Endodermal cell (in vitro differentiated cells): Measurements from ENCODE around the gene EP400. TPM values are rescaled to one million over a fixed set of nuclear protein-coding genes. Genes with fewer than 3 reads are reported as not detected.

ENCODE experiments used
- DNase-seq: peaks from one replicate; pipeline ENCODE4 v3.0.0-alpha.2; 2017
- H3K27ac ChIP-seq: 2 replicates; pipeline ENCODE4 v1.5.1; 2013; ENCODE audit warnings: mild to moderate bottlenecking, low read depth, low read length, moderate library complexity
- H3K27me3 ChIP-seq: 2 replicates; pipeline ENCODE4 v1.6.1; 2013; ENCODE audit warnings: mild to moderate bottlenecking, low read length, moderate library complexity; ENCODE audit not compliant: insufficient read depth, control insufficient read depth, poor library complexity, severe bottlenecking
- H3K36me3 ChIP-seq: 2 replicates; pipeline ENCODE4 v1.7.0; 2013; ENCODE audit warnings: mild to moderate bottlenecking, low read length, moderate library complexity; ENCODE audit not compliant: control insufficient read depth, insufficient read depth
- H3K4me1 ChIP-seq: one replicate; pipeline ENCODE4 v1.7.0; 2013; ENCODE audit warnings: low read length; ENCODE audit not compliant: control insufficient read depth, insufficient read depth
- H3K4me3 ChIP-seq: 2 replicates; pipeline ENCODE4 v1.5.1; 2013; ENCODE audit warnings: mild to moderate bottlenecking, low read length, moderate library complexity
- H3K9ac ChIP-seq: 2 replicates; pipeline ENCODE4 v1.6.1; 2013; ENCODE audit warnings: mild to moderate bottlenecking, low read length, moderate library complexity; ENCODE audit not compliant: poor library complexity, severe bottlenecking; ENCODE audit errors: extremely low read depth
- H3K9me3 ChIP-seq: 2 replicates; pipeline ENCODE4 v1.6.1; 2013; ENCODE audit warnings: mild to moderate bottlenecking, low read length, moderate library complexity; ENCODE audit not compliant: control insufficient read depth
- H3K27ac Mint-ChIP-seq: 2 replicates; pipeline ENCODE4 v1.8.0; 2020; ENCODE audit warnings: mixed read lengths
- H3K27me3 Mint-ChIP-seq: 2 replicates; pipeline ENCODE4 v1.8.0; 2021; ENCODE audit warnings: mild to moderate bottlenecking, mixed read lengths; ENCODE audit not compliant: insufficient read depth
- H3K36me3 Mint-ChIP-seq: 2 replicates; pipeline ENCODE4 v1.8.0; 2020; ENCODE audit warnings: low read depth, mixed read lengths
- H3K4me1 Mint-ChIP-seq: 2 replicates; pipeline ENCODE4 v1.8.0; 2020; ENCODE audit warnings: mixed read lengths
- H3K4me3 Mint-ChIP-seq: 2 replicates; pipeline ENCODE4 v1.8.0; 2020; ENCODE audit warnings: mild to moderate bottlenecking, moderate library complexity, mixed read lengths
- H3K9me3 Mint-ChIP-seq: 2 replicates; pipeline ENCODE4 v1.8.0; 2020; ENCODE audit warnings: mild to moderate bottlenecking, mixed read lengths
- CTCF ChIP-seq: fragments of 200-600 bp; sonication (generic); conservative IDR thresholded peaks from 2 replicates; pipeline ENCODE4 v1.5.0; 2021; ENCODE audit warnings: antibody characterized with exemption, mild to moderate bottlenecking
- WGBS, 2 experiments: methylation state at CpG; one replicate each; pipeline versions ENCODE4 v1.1.5 to v1.1.7; 2013; ENCODE audit warnings: missing lambda C conversion rate in 2 of 2, mixed read lengths in 1 of 2; ENCODE audit not compliant: insufficient coverage in 1 of 2, insufficient read length in 1 of 2; 5-methylcytosine and 5-hydroxymethylcytosine counted together
- total RNA-seq, 2 donors: library from RNA; stranded (reverse); fragmentation: NEBNext Ultra II Directional in 1 of 2; extraction: Animal tissue kit (Norgen Biotek cat#: 25700) in 1 of 2; gene quantifications; 2 replicates in 1 of 2; 3 replicates in 1 of 2; pipeline ENCODE4 v1.2.1, GENCODE V29; 2021

EP400 gene
- total RNA-seq, 2 donors from 2014 or later = 64.7 to 78.3 TPM

- TF ChIP-seq CTCF = no peak
- Mint-ChIP-seq H3K4me1 (no peaks in the 10 kb centered on the region), H3K27ac (no peak overlapping the region), H3K27me3 (no peaks in the 10 kb centered on the region), H3K36me3 (peaks cover 79% of the 10 kb centered on the region), H3K4me3 (no peak overlapping the region), H3K9me3 (peaks cover 10% of the 10 kb centered on the region)
- Histone ChIP-seq H3K36me3 (peaks cover 76% of the 10 kb centered on the region), H3K27me3 (no peaks in the 10 kb centered on the region), H3K9me3 (no peaks in the 10 kb centered on the region), H3K4me3 (no peak overlapping the region), H3K27ac (no peak overlapping the region), H3K9ac (no peak overlapping the region), H3K4me1 (no peaks in the 10 kb centered on the region)
- no peak for DNase-seq
- WGBS, 2 experiments = 93 to 100% methylated on average over 2 of the region's 3 CpGs
Observed at GRCh38 chr12:132043216-132043615, 93.5 kb downstream of the EP400 start.

DNA sequence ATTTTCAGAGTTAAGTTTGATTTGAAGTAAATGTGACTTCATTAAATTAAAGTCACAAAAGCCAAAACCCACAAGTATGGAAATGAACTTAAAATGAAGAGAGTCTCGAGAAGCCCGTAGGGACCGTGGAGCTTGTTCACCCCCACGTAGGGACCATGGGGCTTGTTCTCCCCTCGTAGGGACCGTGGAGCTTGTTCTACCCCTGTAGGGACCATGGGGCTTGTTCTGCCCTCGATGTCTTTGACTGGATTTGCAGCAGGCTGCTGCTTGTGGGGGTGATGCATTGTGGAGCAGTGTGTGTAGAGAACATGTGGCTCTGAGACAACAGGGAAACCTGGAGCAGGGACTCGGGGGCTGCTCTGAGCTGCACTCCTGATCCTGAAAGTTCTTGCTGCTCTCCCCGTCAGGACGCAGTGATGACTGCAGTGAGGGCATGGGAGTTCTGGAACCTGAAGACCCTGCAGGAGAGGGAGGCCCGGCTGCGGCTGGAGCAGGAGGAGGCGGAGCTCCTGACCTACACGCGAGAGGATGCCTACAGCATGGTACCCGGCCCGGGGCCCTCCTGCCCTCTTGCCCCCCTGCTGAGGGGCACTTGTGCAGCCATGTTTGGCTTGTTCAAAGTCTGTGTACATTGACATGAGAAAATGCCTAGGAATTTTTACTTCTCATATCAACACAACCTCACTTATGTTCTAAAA lies 94.2 kb downstream of the EP400 start:
- H3K4me3 Mint-ChIP-seq = no peak overlapping the region
- WGBS, 2 experiments = 90 to 94% methylated on average over 7 to 17 of the region's 17 CpGs
- Histone ChIP-seq H3K9ac (no peak overlapping the region), H3K27ac (no peak overlapping the region), H3K4me3 (no peak overlapping the region), H3K36me3 (peaks cover 76% of the 10 kb centered on the region), H3K27me3 (no peaks in the 10 kb centered on the region), H3K9me3 (no peaks in the 10 kb centered on the region), H3K4me1 (no peaks in the 10 kb centered on the region)
- no peak for TF ChIP-seq CTCF
- DNase-seq = no peak
- H3K27ac Mint-ChIP-seq = no peak overlapping the region
- H3K36me3 Mint-ChIP-seq = peaks cover 75% of the 10 kb centered on the region
- H3K4me1 Mint-ChIP-seq = no peaks in the 10 kb centered on the region
- H3K27me3 Mint-ChIP-seq = no peaks in the 10 kb centered on the region
- H3K9me3 Mint-ChIP-seq = peaks cover 10% of the 10 kb centered on the region

DNA sequence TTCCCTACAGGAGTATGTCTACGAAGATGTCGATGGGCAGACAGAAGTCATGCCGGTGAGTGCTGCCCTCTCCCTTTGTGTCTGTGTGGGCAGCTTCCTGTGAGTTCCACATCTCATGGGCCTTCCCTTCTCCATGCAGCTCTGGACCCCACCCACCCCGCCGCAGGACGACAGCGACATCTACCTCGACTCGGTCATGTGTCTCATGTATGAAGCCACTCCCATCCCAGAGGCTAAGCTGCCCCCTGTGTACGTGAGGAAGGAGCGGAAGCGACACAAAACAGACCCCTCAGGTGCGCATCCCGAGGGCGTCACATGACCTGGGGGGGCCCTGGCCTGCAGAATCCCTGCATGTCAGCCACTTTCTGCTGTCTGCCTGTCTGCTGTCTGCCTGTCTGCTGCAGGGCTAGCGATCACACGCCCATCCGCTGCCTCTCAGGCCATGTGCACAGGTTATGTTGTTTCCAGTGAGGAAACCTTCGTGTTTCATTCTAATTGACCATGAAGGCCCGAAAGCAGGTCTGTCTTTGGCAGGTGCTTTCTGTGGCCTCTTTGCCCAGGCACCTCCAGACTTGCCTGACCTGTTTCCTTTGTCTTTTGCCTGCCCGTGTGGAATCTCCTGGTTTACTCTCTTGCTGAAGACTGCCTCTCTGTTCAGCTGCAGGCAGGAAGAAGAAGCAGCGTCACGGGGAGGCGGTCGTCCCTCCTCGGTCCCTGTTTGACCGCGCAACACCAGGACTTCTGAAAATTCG lies 95.1 kb downstream of the EP400 start:
- no peaks in the 10 kb centered on the region for H3K4me1 ChIP-seq
- no peak overlapping the region for H3K27ac Mint-ChIP-seq
- peaks cover 76% of the 10 kb centered on the region for H3K36me3 ChIP-seq

More for the DNA sequence above, 95.1 kb downstream of the EP400 start:
- H3K27me3 ChIP-seq = no peaks in the 10 kb centered on the region
- Mint-ChIP-seq H3K27me3 (no peaks in the 10 kb centered on the region), H3K9me3 (peaks cover 10% of the 10 kb centered on the region), H3K4me1 (no peaks in the 10 kb centered on the region), H3K36me3 (peaks cover 76% of the 10 kb centered on the region), H3K4me3 (no peak overlapping the region)
- TF ChIP-seq CTCF = no peak
- H3K27ac ChIP-seq = no peak overlapping the region
- H3K9ac ChIP-seq = no peak overlapping the region
- H3K9me3 ChIP-seq = no peaks in the 10 kb centered on the region
- H3K4me3 ChIP-seq = no peak overlapping the region
- no peak for DNase-seq
- 96 to 97% methylated on average over 28 to 29 of the region's 29 CpGs for WGBS, 2 experiments
